IPS DF 6.9 (cell line): Measurements from ENCODE around the gene TFB1M.

Experiments
- DNase-seq: peaks from one replicate; pipeline ENCODE4 v3.0.0-alpha.2; 2013; ENCODE audit warnings: low read depth, low spot score
- H3K27ac ChIP-seq: one replicate; pipeline ENCODE4 v1.5.1; 2013; ENCODE audit warnings: low read length, control low read depth
- H3K27me3 ChIP-seq: 2 replicates; pipeline ENCODE4 v1.6.1; 2013; ENCODE audit warnings: mild to moderate bottlenecking, low read length; ENCODE audit not compliant: control insufficient read depth, insufficient read depth
- H3K36me3 ChIP-seq: 2 replicates; pipeline ENCODE4 v1.6.1; 2013; ENCODE audit warnings: low read length; ENCODE audit not compliant: control insufficient read depth, insufficient read depth
- H3K4me1 ChIP-seq: 2 replicates; pipeline ENCODE4 v1.6.1; 2013; ENCODE audit warnings: low read length; ENCODE audit not compliant: control insufficient read depth, insufficient read depth
- H3K4me3 ChIP-seq: 2 replicates; pipeline ENCODE4 v1.5.1; 2013; ENCODE audit warnings: mild to moderate bottlenecking, low read length
- H3K9me3 ChIP-seq: 2 replicates; pipeline ENCODE4 v1.6.1; 2013; ENCODE audit warnings: low read length, inconsistent platforms; ENCODE audit not compliant: control insufficient read depth, insufficient read depth
- WGBS: extraction: QIAGEN DNeasy Blood & Tissue Kit; methylation state at CpG from one replicate; pipeline ENCODE4 v1.1.7; 2013; ENCODE audit warnings: mixed read lengths, missing lambda C conversion rate; ENCODE audit not compliant: insufficient read length, insufficient coverage; 5-methylcytosine and 5-hydroxymethylcytosine counted together

TFB1M gene

DNA sequence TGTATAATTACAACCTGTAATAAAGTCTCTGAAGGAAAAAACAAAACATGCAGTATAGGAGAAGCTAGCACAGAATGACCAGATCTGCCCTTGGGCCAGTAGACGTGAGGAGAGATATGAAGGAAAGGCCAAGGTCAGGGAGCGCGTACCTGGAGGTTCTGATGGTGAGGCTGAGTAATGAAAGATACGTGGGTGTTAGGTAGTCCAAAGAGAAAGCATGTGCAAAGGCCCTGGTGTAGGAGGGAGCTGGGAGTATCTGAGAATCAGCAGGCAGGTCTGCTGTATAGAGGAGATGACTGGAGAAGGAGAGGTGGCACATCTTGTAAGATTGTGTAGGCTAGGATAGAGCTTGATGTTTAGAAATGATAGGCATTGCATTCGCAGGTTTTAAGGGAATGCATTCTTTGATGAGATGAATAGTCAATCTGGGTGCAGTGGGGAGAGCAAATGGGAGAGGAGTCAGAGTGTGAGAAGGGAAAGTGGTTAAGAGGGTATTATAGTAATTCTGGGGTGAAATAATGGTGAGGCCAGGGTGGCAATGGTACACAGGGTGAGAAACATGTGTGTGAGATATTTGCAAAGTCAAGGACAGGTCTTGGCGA, 15.9 kb upstream of the TFB1M start:
- H3K9me3 ChIP-seq = no peaks in the 10 kb centered on the region
- H3K4me1 ChIP-seq = no peaks in the 10 kb centered on the region
- no CpG with 5 or more reads among the region's 6 CpGs for WGBS
- no peaks in the 10 kb centered on the region for H3K27me3 ChIP-seq
- no peak overlapping the region for H3K27ac ChIP-seq
- no peak overlapping the region for H3K4me3 ChIP-seq
- H3K36me3 ChIP-seq = no peaks in the 10 kb centered on the region
- DNase-seq = no peak

- H3K27me3 ChIP-seq = no peaks in the 10 kb centered on the region
- no CpG with 5 or more reads among the region's 8 CpGs for WGBS
- H3K9me3 ChIP-seq = no peaks in the 10 kb centered on the region
- no peak for DNase-seq
- no peaks in the 10 kb centered on the region for H3K36me3 ChIP-seq
- H3K4me3 ChIP-seq = no peak overlapping the region
- no peak overlapping the region for H3K27ac ChIP-seq
- H3K4me1 ChIP-seq = no peaks in the 10 kb centered on the region
These were observed 15.3 kb upstream of the TFB1M start for GRCh38 chr6:155329460-155330132.

DNA sequence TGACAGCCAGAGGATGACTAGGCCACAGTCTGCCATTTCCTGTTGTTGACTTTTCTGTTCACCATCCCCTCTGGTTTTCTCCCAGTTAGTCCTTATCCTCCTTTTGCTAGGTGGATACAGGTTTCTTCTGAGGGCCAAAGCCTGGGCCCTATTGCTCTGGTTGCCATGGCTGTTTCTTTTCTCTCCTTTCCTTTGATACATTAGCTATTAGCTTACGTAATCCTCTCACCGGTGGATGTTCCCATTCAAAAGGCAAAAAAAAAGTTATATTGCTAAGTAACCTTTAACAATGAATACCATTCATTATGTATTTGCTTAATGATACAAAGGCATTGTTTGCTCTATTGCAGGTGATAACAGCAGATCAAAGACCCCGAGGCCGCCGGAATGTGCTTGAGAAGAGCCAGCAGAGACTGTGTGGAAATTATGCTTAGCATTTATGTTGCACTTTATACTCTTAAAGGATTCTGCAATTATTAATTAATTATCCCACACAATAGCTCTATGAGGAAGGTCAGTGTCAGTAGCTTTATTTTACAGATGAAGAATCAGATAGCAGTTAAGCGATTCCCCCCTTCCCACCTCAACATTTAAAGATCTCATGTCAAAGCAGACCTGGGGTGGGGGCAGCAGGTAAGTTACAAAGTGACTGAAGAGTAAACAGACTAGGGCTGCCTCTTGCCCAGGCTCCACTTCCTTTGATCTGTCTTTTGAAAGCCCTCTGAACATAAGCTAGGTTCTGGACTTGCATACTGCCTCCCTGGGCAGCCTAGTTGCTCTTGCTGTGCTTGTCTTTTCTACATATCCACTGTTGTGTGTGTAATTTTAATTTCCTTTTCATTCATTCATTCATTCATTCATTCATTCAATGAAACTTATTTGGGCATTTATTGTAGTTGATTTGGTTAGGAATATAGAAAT, 14.5 kb upstream of the TFB1M start:
- Histone ChIP-seq H3K4me3 (no peak overlapping the region), H3K4me1 (no peaks in the 10 kb centered on the region), H3K27me3 (no peaks in the 10 kb centered on the region), H3K9me3 (no peaks in the 10 kb centered on the region), H3K27ac (no peak overlapping the region), H3K36me3 (no peaks in the 10 kb centered on the region)
- no peak for DNase-seq
- WGBS = no CpG with 5 or more reads among the region's 6 CpGs

DNA sequence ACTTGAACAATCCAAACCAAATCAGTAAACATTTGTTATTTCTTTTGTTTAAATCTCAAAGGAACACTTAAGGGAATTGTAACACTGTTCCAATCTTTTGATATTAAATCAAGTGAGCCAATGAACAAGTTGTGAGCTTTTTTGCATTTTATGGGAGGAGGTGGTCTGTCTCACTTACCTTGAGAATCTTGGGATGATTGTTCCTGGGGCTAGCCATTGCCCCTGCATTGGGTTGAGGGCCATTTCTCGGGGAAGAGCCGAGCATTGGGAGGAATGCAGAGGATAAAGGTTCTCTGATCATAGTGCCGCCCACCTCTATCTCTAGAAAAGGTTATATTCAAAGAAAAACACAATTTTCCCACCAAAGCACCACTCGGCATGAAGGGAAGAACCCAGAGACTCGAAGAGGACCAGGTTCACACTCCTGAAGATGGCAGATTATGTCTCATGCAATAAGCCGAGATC, 13.8 kb upstream of the TFB1M start:
- Histone ChIP-seq H3K36me3 (no peaks in the 10 kb centered on the region), H3K27me3 (no peaks in the 10 kb centered on the region), H3K4me3 (no peak overlapping the region), H3K9me3 (no peaks in the 10 kb centered on the region), H3K4me1 (no peaks in the 10 kb centered on the region), H3K27ac (no peak overlapping the region)
- no peak for DNase-seq
- no CpG with 5 or more reads among the region's 6 CpGs for WGBS

GRCh38 chr6:155327326-155328073, 13.2 kb upstream of the TFB1M start:
- no CpG with 5 or more reads among the region's 1 CpG for WGBS
- Histone ChIP-seq H3K36me3 (no peaks in the 10 kb centered on the region), H3K9me3 (no peaks in the 10 kb centered on the region), H3K4me3 (no peak overlapping the region), H3K27ac (no peak overlapping the region), H3K27me3 (no peaks in the 10 kb centered on the region), H3K4me1 (no peaks in the 10 kb centered on the region)
- no peak for DNase-seq

DNA sequence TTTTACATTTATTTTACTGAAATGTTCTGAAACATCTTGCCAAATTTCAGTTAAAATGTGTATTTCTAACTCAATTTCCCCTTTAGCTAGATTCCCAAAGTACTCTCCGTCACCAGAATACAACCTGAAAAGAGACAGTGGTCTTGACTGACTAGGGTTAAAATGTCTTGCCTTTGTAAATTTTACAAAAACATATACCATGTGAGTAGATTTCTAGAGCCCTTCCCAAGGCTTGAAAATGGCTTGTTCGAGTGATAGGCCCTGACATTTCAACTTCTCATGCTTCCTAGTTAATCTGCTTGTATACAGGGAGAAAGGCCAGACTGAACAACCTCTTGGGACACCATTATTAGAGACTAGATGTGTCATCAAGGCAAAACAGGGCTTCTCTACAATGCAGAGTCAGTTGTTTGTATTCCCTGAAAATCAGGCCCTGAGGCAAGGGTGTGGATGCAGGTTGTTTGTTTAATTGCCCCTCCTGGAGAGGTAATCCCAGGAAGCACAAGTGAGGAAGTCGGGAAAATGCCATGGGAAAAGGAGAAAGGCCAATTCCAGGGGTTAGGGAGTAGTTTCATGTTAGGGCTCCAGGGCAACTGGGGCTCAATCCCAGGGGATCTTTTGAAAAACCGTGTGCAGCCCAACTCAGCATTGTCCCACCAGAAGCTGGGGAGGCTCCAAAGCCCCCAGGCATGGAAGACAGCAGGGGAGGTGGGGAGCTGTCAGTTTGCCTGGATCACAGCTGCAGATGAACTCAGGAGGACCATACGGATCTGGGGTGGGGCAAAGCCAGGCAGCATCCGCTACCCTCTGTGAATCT, 11.6 kb upstream of the TFB1M start:
- no peak for DNase-seq

GRCh38 chr6:155324993-155325392, 10.7 kb upstream of the TFB1M start:
- Histone ChIP-seq H3K27ac (no peak overlapping the region), H3K9me3 (no peaks in the 10 kb centered on the region), H3K36me3 (no peaks in the 10 kb centered on the region), H3K27me3 (no peaks in the 10 kb centered on the region), H3K4me1 (no peaks in the 10 kb centered on the region), H3K4me3 (no peak overlapping the region)
- no peak for DNase-seq

More for the DNA sequence above, 11.6 kb upstream of the TFB1M start:
- H3K4me1 ChIP-seq = no peaks in the 10 kb centered on the region
- H3K27me3 ChIP-seq = no peaks in the 10 kb centered on the region
- no peak overlapping the region for H3K4me3 ChIP-seq
- H3K36me3 ChIP-seq = no peaks in the 10 kb centered on the region
- no CpG with 5 or more reads among the region's 6 CpGs for WGBS
- H3K27ac ChIP-seq = no peak overlapping the region
- H3K9me3 ChIP-seq = no peaks in the 10 kb centered on the region

GRCh38 chr6:155324172-155324571, 9.9 kb upstream of the TFB1M start:
- no peaks in the 10 kb centered on the region for H3K9me3 ChIP-seq
- WGBS = no CpG with 5 or more reads among the region's 2 CpGs
- H3K36me3 ChIP-seq = no peaks in the 10 kb centered on the region
- no peak for DNase-seq
- H3K27ac ChIP-seq = no peak overlapping the region
- H3K27me3 ChIP-seq = no peaks in the 10 kb centered on the region
- no peak overlapping the region for H3K4me3 ChIP-seq
- no peaks in the 10 kb centered on the region for H3K4me1 ChIP-seq

- no CpG with 5 or more reads among the region's 4 CpGs for WGBS
These were observed 5.6 kb upstream of the TFB1M start for GRCh38 chr6:155319902-155320301.

More at GRCh38 chr6:155319902-155320301, 5.6 kb upstream of the TFB1M start:
- Histone ChIP-seq H3K9me3 (no peaks in the 10 kb centered on the region), H3K4me1 (no peaks in the 10 kb centered on the region), H3K4me3 (no peak overlapping the region), H3K27me3 (no peaks in the 10 kb centered on the region), H3K27ac (no peak overlapping the region), H3K36me3 (no peaks in the 10 kb centered on the region)
- DNase-seq = no peak
